Tibial nerve (tissue), 4 donors: ENCODE data around the gene GALM.
"Not testable (repeated sequence)": the region's sequence is repeated elsewhere in the genome, so short reads cannot be mapped to it uniquely, and the experiment has no call there.

Experiments used
- EP300 ChIP-seq, 2 donors: sonication (generic); formaldehyde crosslinking; IDR thresholded peaks; one replicate each; pipeline ENCODE4 v1.6.1; 2017; ENCODE audit warnings: antibody characterized with exemption in 2 of 2, mild to moderate bottlenecking in 1 of 2
- POLR2A ChIP-seq, 2 donors: fragments of 450-650 bp; IDR thresholded peaks; one replicate each; pipeline ENCODE4 v1.6.1; 2017; ENCODE audit warnings: antibody characterized with exemption in 2 of 2, mild to moderate bottlenecking in 2 of 2, moderate library complexity in 2 of 2
- TF ChIP-seq, protein P1 (sequence below), 5 experiments: fragments of 200-600 bp in 3 of 5; fragments of 450-650 bp in 2 of 5; sonication (generic) in 3 of 5; IDR thresholded peaks; one replicate each; pipeline ENCODE4 v1.5.1; 2016 to 2019; ENCODE audit warnings: antibody characterized with exemption in 5 of 5, mild to moderate bottlenecking in 3 of 5, moderate library complexity in 2 of 5

DNA sequence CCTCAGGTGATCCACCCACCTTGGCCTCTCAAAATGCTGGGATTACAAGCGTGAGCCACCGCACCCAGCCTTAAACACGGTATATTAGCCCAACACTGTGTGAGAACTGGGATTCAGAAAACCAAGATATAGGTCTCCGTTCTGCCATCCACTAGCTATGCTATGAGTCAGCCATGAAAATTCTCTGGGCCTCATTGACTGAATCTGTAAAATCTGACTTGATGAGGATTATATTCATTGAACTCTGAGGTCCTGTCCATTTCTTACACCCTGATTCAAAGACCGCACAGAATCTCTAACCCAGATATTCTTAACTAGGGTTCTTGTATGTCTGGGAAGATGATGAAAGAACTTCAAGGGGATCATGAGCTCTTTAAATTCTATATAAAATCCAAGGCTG, 37.4 kb downstream of the GALM start:
- TF ChIP-seq, protein P1, sequence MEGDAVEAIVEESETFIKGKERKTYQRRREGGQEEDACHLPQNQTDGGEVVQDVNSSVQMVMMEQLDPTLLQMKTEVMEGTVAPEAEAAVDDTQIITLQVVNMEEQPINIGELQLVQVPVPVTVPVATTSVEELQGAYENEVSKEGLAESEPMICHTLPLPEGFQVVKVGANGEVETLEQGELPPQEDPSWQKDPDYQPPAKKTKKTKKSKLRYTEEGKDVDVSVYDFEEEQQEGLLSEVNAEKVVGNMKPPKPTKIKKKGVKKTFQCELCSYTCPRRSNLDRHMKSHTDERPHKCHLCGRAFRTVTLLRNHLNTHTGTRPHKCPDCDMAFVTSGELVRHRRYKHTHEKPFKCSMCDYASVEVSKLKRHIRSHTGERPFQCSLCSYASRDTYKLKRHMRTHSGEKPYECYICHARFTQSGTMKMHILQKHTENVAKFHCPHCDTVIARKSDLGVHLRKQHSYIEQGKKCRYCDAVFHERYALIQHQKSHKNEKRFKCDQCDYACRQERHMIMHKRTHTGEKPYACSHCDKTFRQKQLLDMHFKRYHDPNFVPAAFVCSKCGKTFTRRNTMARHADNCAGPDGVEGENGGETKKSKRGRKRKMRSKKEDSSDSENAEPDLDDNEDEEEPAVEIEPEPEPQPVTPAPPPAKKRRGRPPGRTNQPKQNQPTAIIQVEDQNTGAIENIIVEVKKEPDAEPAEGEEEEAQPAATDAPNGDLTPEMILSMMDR (IDR thresholded peaks at IDR 0.05): not testable (repeated sequence)
- not testable (repeated sequence) for TF ChIP-seq POLR2A, EP300 (IDR thresholded peaks at IDR 0.05)
